NCI-H460 (cell line): ENCODE results near the gene EWSR1. TPM values are rescaled to one million over a fixed set of nuclear protein-coding genes. Genes with fewer than 3 reads are reported as not detected.

Source experiments
- DNase-seq: peaks from one replicate; pipeline ENCODE4 v3.0.0-alpha.2; 2016; ENCODE audit warnings: low read depth; ENCODE audit errors: extremely low read depth
- small RNA-seq, 2 experiments: library from RNA; depleted of rRNA; stranded (forward); fragments of <200 nt; gene quantifications; one replicate each; pipeline ENCODE3, GENCODE V24; 2014
- total RNA-seq: library from RNA; depleted of rRNA; stranded (reverse); fragments of >200 nt; shearing (Covaris generic); gene quantifications from 2 replicates; pipeline ENCODE4 v1.2.3, GENCODE V29; 2014; rRNA removed

Gene EWSR1
- total RNA-seq, 1 experiment from 2014 or later = 176 TPM

DNA sequence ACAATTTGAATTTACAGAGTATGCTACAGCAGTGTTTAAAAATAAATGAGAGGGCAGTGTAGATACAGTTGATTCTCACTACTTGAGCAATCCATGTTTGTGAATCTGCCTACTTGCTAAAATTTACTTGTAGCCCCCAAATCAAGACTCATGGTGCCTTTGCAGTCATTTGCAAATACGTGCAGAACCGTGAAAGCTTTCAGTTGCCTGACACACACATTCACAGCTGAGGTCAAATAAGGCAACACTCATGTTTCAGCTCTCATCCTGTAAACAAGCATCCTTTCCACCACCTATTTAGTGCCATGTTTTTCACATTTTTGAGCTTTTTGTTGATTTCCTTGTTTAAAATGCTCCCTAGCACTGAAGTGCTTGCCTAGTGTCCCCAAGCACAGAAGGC is 80.0 kb downstream of the EWSR1 start:
- DNase-seq = no peak

- no peak for DNase-seq
Observed at GRCh38 chr22:29348956-29349355, 80.9 kb downstream of the EWSR1 start.

Small RNAs within 50 kb of the gene (small RNA-seq; reads per million reads assigned to genes)
- gene MIR3653 = 0 reads per million in 2 experiments

Other genes with a start within 250 kb of the EWSR1 start
- gene C22orf31, start 206.4 kb upstream of the EWSR1 start, total RNA-seq = not detected in 2 replicates
- 1.5 and 1.6 TPM in 2 replicates for gene KREMEN1, start 195.2 kb upstream of the EWSR1 start, total RNA-seq
- 0.07 TPM in 1 of 2 replicates, not detected in the other for gene EMID1, start 62.4 kb upstream of the EWSR1 start, total RNA-seq
- 21.3 and 21.6 TPM in 2 replicates for gene RHBDD3, start 287 bp upstream of the EWSR1 start, total RNA-seq
- gene GAS2L1, start 38.4 kb downstream of the EWSR1 start, total RNA-seq = 10.2 and 11.4 TPM in 2 replicates
- not detected in 2 replicates for gene RASL10A, start 47.4 kb downstream of the EWSR1 start, total RNA-seq
- gene AP1B1, start 120.3 kb downstream of the EWSR1 start, total RNA-seq = 28.6 TPM in 2 replicates
- gene RFPL1, start 170.3 kb downstream of the EWSR1 start, total RNA-seq = not detected in 2 replicates
- gene NEFH, start 211.9 kb downstream of the EWSR1 start, total RNA-seq = 0.02 TPM in 1 of 2 replicates, not detected in the other